GM19351 (cell line): ENCODE measurements around the gene CA10.

Experiments
- ATAC-seq: cut with Tn5 transposase; IDR thresholded peaks from one replicate; pipeline ENCODE4 v1.9.1; 2021; ENCODE audit warnings: mild to moderate bottlenecking, moderate library complexity; ENCODE audit not compliant: unreplicated experiment

CA10 gene

DNA sequence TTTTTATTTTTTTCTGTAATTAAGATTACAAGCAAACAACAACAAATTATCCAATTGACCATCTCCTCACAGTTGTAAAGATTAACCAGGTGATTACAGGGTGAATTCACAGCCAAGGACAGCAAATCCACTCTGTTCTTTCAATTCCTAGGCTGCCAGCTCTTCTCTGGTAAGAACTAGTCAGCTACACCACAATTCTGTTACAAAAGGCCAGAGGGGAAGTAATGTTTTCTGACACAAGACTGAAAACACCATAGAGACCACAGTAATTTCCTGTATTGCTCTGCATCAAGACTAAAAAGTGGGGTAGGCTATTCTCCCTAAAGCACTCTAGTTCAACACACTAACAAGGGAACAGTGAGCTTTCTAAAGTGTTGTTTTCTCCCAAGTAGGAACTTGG is 10.6 kb downstream of the CA10 start:
- peak; percentile 70 for ATAC-seq

DNA sequence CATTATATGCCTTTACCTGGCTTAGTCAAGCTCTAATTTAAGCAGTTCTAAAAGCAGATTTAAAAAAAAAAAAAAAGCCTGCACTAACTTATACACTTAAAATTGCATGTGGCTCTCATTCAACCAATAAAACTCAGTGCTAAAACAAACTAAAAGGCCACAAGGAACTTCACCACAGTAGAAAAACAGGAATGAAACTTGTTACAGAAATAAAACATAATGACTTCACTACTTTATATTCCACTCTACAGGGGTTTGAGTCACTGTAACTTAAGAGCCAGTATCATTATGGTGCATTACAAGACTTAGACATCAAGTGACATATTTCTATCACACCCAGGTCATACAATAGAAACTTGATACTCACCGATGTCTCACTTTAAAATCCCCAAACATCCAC is 11.1 kb downstream of the CA10 start:
- ATAC-seq = no peak

DNA sequence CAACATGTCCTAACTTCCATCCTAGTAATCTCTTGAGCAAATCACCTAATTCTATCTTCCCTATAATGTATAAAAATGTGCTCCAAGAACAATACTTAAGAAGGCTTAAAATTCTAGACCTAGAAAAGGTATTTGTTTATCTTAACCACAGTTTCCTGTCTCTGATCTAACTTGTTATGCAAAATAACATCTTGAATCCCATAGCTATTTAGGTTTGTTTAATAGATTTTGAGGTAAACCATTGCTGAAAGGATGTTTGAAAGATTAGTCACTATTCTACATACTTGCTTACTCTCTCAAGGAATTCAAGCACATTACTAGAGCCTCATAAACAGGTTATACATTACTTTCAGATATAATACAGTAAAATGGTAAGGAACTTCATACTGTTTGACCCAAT is 13.0 kb downstream of the CA10 start:
- ATAC-seq = no peak

DNA sequence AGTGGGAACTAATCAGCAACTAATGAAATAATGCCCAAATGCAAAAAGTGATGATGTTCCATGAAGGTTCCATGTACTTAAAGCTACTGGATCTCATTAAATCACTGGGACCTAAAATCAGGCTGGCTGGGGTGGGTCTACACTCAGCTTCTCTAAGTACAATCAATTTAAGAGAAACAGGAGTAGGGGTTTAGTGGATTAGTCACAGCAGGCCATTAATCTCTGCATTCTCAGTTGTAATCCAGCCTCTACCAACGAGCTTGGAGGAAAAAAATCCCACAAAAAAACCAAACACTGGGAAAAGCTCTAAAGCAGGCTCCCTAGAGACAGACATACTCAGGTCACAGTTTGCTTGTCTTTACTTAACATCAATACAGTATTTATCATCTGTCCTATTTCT is 15.0 kb downstream of the CA10 start:
- no peak for ATAC-seq

DNA sequence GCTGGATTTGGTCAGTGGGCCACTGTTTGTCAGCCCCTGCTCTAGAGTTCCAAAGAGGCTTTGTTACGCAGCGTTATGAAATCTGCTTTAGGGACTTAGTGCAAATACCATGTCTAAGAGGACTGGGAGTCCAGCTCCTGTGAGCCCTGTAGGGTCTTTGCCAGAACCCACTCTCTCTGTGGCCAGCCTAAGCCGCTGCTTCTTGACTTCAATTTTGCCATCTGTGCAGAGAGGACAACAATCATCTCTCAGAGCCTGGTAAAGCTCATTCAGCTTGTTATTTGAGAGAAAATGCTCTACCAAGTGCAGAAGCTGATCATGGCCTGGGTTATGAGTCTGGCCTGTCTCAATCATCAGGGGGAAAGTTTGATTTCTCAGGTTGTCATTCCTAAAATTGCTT is 17.9 kb downstream of the CA10 start:
- no peak for ATAC-seq

DNA sequence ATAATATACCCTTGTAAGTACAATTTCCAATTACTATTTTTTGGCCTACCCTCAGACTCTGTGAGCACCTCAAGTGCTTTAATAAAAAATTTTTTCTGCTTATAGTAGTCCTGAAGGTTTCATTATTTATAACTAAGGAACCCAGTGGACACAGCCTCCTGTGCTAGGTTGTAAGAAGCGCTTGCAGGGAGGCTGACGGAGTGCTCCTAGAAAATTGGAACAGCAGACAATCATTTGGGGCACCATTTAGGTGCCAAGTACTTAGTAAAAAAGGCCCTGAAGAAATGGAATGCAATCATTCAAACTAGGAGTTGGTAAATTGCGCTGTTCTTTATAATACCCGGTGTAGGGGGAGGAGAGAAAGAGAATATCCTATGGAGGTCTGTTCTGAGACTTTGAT is 19.8 kb downstream of the CA10 start:
- no peak for ATAC-seq

DNA sequence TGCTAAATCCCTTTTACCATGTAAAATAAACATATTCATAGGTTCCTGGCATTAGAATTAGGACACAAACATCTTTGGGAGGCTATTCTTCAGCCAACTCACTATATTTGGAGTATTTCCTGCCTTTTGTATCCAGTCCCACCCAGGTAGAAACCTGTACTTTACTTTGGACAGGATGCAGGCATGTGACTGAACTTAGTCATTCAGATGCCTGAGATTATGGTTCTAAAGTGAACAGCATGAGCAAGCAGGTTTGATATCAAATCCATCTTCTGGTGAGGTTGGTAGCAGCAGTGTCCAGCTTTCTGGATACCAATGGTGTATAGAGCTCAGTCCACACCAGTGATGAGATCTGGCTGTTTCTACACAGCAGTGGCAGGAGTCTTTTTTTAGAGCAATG is 20.2 kb downstream of the CA10 start:
- no peak for ATAC-seq

DNA sequence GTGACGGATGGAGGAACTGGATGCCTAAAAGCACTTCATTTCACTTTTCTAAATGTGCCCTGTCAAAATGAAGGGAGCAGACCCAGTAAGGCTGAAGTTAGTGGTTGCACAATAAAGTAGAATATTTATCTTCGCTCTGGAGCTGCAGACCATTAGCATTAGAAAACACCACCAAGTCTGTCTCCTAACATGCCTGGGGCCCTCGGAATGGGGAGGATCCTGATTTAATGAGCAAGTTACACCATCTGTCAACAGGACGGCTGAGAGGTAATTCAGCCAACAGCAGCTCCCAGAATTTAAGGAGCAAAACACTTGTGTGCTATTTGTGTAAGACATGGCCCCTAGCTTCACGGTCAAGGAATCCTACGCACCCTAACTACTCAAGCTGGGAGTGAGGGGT is 22.3 kb downstream of the CA10 start:
- ATAC-seq = no peak

DNA sequence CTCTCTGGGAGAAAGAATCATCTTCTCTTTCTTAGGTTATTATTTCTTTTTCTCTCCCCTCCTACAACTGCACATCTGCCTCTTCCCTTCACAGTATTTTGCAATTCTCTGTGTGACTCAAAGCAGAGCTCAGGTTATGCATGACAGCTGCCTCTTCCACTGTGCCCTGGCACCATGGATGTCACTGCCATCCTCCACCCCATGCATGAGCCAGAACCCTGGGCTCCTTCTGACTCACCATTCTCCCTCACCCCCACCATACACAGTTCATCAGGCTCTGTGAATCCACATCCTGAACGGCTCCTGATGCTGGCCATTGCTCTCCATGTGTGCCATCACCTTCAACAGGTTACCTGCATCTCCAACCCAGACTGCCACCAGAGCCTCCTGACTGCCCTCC is 23.9 kb downstream of the CA10 start:
- no peak for ATAC-seq

DNA sequence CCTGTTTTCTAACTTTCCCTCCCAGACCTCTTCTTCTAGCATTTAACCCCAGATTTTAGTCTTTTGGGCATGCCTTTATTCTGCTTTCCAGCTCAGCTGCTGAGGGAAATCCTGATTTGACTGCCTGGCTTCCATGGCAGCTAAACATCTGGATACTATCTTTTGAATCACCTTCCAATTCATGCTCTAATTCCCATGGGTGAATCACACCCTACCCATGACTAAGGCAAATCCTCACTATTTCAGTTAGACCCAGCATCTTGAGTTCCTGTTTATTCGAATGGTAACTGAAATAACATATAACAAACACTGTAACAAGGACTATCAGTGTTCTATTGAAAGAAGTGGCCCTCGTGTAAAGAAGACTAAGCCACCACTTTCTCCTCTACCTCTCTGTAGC is 29.8 kb downstream of the CA10 start:
- ATAC-seq = no peak

DNA sequence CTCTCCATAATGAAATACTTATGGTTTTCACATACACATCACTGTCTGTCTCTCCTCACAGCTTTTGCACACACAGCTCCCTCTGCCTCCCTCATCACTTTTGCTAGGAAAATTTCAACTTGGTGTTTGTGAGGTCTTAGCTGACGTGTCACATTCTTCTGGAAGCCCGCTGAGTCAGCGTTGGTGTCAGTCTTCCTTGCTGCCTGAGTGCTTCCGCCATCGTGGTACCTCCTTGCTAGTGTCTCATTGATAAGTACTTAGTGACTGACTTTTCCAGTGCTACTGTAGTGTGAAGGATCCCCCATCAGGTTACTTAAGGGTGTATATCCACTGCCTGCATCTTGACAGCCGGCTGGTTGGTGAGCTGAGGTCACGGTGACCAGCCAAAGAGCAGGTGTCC is 33.5 kb downstream of the CA10 start:
- ATAC-seq = no peak

DNA sequence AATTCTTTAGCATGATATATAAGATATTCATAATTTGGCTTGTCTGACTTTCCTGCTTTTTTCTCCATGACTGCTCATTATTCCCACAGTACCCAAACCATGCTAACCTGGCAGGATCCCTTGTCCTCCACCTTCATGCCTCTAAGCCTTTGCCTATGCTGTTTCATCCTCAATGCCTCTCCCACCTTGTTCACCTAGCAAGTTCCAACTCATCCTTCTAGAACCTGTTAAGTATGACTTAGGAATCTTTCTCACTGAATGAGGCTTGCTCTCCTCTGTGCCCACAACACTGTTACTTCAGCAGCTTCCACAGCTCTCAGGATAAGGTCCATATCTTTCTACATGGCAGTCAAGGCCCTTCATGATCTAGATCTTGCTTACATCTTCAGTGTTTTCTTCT is 34.0 kb downstream of the CA10 start:
- ATAC-seq = no peak

DNA sequence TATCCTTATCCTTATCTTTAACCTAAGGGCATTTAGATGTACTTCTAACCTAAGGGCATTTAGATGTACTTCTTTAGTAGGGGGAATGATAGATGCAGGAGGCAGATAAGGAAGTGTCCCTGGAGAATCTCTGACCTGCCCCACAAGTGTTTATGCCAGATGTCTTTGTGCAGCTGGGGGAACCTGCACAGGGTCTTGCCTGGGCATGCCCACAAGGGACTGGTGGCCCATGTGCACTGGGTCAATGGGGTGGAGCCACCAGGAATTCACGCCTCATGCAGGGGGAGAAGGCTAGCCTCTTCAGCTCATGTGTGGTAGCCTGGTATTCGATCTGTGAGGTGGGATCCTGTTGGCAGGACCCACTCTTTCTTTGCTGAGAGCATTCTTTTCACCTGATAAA is 38.0 kb downstream of the CA10 start:
- no peak for ATAC-seq

DNA sequence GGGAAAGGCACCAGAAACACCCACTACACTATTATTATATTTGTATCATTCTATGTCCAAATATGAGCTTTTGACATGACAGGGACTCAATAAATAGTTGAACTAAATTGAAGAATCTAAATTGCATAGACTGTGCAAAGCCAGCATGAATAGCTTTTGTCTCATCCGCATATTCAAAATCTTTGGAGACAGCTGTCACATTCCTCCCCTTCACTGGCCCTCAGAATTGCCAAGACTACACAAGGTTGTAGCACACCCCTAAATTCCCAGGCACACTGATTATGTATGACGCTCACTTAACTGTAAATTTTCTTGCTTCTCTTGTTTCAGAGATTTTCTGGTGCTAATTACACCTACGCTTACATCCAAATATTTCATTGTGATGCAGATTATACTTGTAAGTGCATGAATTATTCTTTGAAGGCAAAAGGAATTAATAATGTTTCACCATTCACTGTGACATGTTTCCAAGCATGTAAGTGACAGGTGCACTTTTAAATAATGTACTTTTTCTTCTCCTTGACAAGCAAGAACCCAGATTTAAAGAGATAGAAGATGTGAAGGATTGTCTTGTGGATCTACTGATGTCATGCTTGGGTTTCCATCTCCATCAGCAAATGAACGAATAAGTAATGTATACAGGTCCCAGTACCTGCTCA is 47.5 kb downstream of the CA10 start:
- no peak for ATAC-seq

DNA sequence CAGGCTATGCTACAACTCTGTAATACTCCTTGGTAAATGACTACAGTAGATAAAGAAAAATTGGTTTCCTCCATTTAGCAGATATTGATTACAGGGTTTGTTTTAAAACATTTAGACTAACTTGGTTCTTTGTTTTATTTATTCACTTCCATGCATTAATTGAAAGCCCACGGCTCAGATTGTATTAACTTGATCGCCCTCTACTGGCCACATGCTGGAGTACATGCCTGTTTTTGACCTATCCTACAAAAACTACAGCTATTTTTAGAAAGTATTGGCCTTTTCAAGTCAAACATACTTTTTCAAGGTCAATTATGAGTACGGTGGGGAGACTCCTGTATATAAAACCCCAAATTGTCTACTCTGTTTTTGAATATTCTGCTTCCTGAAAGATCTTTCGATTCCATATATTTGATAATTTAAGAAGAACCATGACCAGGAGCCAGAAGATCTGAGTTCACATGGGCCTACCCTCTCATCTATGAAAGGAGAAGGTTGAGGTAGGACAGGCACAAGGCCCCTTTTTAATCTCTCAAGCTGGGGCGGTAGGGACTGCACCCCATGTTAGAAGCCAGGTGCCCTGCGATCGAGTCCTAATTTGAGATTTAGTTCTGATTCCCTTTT is 51.8 kb downstream of the CA10 start:
- peak; percentile 70 for ATAC-seq

DNA sequence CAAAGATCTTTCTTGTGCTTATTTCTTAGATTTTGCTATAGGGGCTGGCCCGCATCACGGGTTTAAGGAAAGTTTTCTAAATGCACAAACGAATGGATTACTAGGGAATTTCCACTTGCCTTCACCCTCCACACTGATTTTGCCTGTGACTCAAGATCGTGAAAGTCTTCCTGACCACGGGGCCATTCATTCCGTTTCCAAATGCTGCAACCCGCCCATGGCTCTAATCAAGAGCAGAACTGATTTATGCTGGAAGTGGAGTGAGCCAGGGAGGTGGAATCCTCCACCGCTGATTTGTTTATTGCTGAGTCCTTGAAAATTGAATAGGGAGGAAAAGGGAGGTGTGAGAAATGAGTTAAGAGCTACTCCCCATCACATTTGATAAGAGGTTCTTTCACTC is 52.4 kb downstream of the CA10 start:
- no peak for ATAC-seq

DNA sequence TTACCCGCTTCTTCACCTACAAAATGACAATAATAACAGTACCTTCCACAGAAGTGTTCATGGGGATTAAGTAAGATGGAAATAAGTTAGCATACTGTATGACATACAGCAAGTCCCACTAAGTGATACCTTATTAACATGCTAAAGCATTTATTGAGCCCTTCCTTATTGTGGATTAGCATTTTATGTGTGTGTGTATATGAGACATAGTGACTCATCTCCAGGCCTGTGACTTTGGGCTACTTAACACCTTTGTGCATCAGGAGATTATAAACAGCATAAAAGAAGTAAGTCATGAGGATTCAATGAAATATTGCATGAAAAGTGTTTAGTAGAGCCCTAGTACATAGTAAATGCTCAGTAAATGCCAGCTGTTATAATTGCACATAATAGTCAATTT is 52.9 kb downstream of the CA10 start:
- no peak for ATAC-seq

DNA sequence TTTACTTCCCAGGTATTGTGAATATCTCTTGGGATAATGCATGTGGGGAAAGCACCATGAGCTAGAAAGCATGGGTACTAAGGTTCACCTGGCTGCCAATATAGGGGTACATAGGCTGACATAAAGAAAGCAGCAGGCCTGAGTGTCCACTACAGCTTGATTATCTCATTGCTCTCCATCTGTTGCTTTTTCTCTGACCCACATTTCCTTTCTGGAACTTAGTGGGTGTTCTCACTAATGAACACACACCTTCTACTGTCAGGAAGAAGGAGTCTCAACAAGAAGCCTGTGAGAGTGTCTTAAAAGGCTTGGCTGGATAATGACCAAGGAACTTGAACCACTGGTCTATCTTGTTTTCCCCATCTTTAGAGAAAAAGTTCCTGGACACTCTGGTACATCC is 62.5 kb downstream of the CA10 start:
- no peak for ATAC-seq

DNA sequence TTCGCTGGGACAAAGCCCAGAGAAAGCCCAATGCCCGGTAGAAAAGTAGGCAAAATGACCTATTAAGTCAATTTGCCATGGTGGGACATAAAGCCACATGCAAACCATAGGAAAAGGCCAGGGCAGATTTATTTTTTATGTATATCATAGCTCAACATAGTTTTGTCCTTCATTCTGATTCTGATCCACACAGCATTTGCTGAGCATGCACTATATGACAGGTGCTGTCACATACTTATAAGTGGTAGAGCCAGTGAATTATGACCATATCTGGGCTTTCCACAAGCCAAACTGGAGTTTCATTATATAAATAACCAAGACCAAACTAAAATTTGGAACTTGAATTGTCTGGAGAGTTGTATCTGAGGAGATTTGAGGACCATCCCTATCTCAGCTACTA is 74.3 kb downstream of the CA10 start:
- ATAC-seq = no peak

DNA sequence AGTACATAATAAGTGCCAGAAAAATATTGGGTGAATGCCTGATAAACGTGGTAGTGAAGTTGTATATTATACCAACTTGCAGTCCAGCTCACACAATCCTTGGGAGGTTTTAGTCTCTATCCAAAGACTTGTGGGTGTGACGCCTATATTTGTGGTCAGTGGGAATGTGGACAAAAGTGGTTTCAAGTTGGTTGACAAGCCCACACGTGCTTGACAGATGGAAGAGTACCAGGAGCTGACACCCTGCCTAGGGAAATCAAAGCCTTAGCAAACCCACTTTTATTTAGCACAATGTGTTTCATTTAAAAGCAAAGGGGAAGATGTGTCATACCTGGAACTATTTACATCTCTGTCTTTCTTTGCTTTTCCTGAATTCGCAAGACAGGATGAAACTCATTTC is 79.0 kb downstream of the CA10 start:
- ATAC-seq = no peak

DNA sequence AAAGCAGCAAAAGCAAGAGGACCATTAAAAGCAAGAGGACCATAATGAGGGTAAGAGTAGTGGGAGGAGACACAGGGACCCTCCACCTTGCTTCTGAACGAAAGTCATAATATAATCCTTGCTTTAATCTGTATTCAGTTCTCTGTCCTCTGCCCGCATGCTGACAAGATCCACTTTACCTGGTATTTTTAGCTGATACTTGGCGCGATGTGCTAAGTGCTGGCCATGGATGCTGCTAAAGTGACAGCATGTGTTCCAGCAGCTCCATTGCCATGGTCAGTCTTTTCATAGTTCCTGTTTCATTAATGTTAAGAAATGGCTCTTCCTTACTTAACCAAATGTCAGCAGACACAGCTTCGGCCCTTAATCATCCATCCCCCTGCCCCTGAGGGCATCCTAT is 86.8 kb downstream of the CA10 start:
- ATAC-seq = no peak

DNA sequence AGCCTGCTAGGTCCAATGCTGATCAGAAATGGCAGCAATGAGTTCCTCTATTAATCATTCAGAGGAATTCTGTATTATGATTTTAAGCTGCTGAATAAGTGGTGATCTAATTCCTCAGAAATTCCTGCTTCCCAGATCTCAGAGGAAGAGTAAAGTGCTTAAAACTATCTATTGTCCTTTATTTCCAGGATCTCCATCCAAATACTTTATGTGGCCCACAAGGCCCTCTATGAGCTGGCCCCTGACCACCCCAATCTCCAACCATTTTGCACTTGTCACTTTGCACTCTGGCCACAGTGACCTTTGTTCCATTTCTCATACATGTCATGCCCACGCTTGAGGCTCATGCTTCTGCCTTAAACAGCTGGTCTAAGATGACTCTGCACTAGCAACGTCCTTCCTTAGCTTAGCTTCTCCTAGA is 93.7 kb downstream of the CA10 start:
- ATAC-seq = no peak

DNA sequence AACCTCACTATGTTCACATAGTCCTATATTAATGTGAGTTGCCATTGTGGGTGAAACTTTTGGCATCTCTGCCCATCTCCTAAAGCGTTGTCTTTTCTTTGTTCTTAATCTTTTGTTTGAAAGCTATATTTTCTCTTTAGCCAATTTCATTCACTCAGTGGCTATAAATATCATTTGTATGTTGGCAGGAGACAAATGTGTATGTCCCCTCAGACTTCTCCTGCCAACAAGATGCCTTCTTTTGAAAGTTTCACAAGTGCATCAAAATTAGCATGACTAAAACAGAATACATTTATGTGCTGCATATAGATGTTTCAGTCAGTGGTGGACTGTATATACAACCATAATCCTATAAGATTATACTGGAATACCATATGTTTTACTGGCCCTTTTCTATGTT is 109.0 kb downstream of the CA10 start:
- no peak for ATAC-seq
